ENCODE results near the gene IL5RA. TPM values are rescaled to one million over a fixed set of nuclear protein-coding genes. Genes with fewer than 3 reads are reported as not detected.

Gene IL5RA
- total RNA-seq, 4 donors from 2014 or later, result 0.16 TPM; not detected in 3

DNA sequence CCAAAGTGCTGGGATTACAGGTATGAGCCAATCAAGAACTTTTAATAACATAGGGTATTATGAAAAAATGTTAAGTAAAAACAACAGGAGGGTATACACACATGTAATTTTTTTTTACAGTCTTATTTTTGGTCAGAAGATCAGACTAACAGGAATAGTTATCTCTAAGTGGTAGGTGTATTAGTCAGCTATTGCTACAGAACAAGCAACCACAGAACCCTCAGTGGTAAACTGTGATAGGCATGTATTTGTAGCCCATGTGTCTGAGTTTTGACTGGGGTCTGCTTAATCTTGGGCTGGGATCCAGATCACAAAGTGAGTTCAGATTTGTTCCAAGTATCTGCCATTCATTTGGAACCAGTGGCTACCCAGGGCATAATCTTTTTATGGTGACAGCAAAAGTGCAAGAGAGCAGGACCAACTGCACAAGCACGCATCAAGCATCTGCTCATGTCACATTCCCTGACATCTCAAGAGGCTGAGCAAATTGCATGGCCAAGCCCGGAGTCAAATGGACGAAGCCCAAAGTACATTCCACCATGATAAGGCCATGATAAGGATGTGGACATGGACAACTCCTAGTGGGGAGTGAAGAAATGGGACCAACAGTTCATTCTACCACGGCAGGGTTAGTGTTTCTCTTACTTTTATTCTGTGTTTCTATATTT, 3.0 kb upstream of the IL5RA start:
- DNase-seq (ENCODE audit: low spot score in 2 of 2), result no peak
- Histone ChIP-seq H3K9me3 (no peaks in the 10 kb centered on the region), H3K36me3 (no peaks in the 10 kb centered on the region), H3K27ac (no peak overlapping the region), H3K4me1 (no peaks in the 10 kb centered on the region), H3K4me3 (no peak overlapping the region), H3K27me3 (no peaks in the 10 kb centered on the region)
- TF ChIP-seq, protein P1, sequence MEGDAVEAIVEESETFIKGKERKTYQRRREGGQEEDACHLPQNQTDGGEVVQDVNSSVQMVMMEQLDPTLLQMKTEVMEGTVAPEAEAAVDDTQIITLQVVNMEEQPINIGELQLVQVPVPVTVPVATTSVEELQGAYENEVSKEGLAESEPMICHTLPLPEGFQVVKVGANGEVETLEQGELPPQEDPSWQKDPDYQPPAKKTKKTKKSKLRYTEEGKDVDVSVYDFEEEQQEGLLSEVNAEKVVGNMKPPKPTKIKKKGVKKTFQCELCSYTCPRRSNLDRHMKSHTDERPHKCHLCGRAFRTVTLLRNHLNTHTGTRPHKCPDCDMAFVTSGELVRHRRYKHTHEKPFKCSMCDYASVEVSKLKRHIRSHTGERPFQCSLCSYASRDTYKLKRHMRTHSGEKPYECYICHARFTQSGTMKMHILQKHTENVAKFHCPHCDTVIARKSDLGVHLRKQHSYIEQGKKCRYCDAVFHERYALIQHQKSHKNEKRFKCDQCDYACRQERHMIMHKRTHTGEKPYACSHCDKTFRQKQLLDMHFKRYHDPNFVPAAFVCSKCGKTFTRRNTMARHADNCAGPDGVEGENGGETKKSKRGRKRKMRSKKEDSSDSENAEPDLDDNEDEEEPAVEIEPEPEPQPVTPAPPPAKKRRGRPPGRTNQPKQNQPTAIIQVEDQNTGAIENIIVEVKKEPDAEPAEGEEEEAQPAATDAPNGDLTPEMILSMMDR (IDR thresholded peaks at IDR 0.05), result no peak
- TF ChIP-seq POLR2A (IDR thresholded peaks at IDR 0.05) (no peak), POLR2AphosphoS5 (IDR thresholded peaks at IDR 0.05) (no peak), EP300 (IDR thresholded peaks at IDR 0.05) (no peak)
- 83% methylated on average over 4 of the region's 4 CpGs for WGBS

GRCh38 chr3:3110749-3111361, 681 bp upstream of the IL5RA start:
- no peak overlapping the region for H3K27ac ChIP-seq
- WGBS, result 72% methylated on average over 7 of the region's 7 CpGs

GRCh38 chr3:3109407-3110298, 521 bp downstream of the IL5RA start:
- H3K27me3 ChIP-seq, result no peaks in the 10 kb centered on the region
- no peak for DNase-seq (ENCODE audit: low spot score in 2 of 2)
- WGBS, result 60% methylated on average over 11 of the region's 11 CpGs
- TF ChIP-seq, protein P1 (IDR thresholded peaks at IDR 0.05), result no peak
- TF ChIP-seq POLR2A (IDR thresholded peaks at IDR 0.05) (no peak), POLR2AphosphoS5 (IDR thresholded peaks at IDR 0.05) (no peak), EP300 (IDR thresholded peaks at IDR 0.05) (no peak)
- no peaks in the 10 kb centered on the region for H3K9me3 ChIP-seq
- H3K27ac ChIP-seq, result no peak overlapping the region
- no peaks in the 10 kb centered on the region for H3K4me1 ChIP-seq
- no peaks in the 10 kb centered on the region for H3K36me3 ChIP-seq
- H3K4me3 ChIP-seq, result no peak overlapping the region

More at GRCh38 chr3:3110749-3111361, 681 bp upstream of the IL5RA start:
- no peaks in the 10 kb centered on the region for H3K27me3 ChIP-seq
- DNase-seq (ENCODE audit: low spot score in 2 of 2), result no peak
- no peaks in the 10 kb centered on the region for H3K9me3 ChIP-seq
- H3K4me1 ChIP-seq, result no peaks in the 10 kb centered on the region
- TF ChIP-seq, protein P1 (IDR thresholded peaks at IDR 0.05), result no peak
- no peak for TF ChIP-seq EP300 (IDR thresholded peaks at IDR 0.05)
- no peak for TF ChIP-seq POLR2AphosphoS5 (IDR thresholded peaks at IDR 0.05)
- TF ChIP-seq POLR2A (IDR thresholded peaks at IDR 0.05), result no peak
- no peaks in the 10 kb centered on the region for H3K36me3 ChIP-seq
- H3K4me3 ChIP-seq, result no peak overlapping the region

- Histone ChIP-seq H3K27ac (no peak overlapping the region), H3K4me1 (no peaks in the 10 kb centered on the region), H3K36me3 (no peaks in the 10 kb centered on the region), H3K27me3 (no peaks in the 10 kb centered on the region), H3K9me3 (no peaks in the 10 kb centered on the region), H3K4me3 (no peak overlapping the region)
- 77% methylated on average over 3 of the region's 3 CpGs for WGBS
- TF ChIP-seq, protein P1 (IDR thresholded peaks at IDR 0.05), result no peak
- TF ChIP-seq POLR2A (IDR thresholded peaks at IDR 0.05), result no peak
- no peak for TF ChIP-seq POLR2AphosphoS5 (IDR thresholded peaks at IDR 0.05)
- TF ChIP-seq EP300 (IDR thresholded peaks at IDR 0.05), result no peak
- no peak for DNase-seq (ENCODE audit: low spot score in 2 of 2)
Observed at GRCh38 chr3:3107858-3108257, 2.3 kb downstream of the IL5RA start.

GRCh38 chr3:3107181-3107580, 3.0 kb downstream of the IL5RA start:
- no peaks in the 10 kb centered on the region for H3K4me1 ChIP-seq
- H3K27ac ChIP-seq, result no peak overlapping the region
- H3K4me3 ChIP-seq, result no peak overlapping the region
- TF ChIP-seq POLR2AphosphoS5 (IDR thresholded peaks at IDR 0.05) (no peak), POLR2A (IDR thresholded peaks at IDR 0.05) (no peak), EP300 (IDR thresholded peaks at IDR 0.05) (no peak)
- TF ChIP-seq, protein P1 (IDR thresholded peaks at IDR 0.05), result no peak
- DNase-seq (ENCODE audit: low spot score in 2 of 2), result no peak
- no peaks in the 10 kb centered on the region for H3K27me3 ChIP-seq
- no peaks in the 10 kb centered on the region for H3K9me3 ChIP-seq
- no peaks in the 10 kb centered on the region for H3K36me3 ChIP-seq
- 95% methylated on average over 3 of the region's 3 CpGs for WGBS
